Naive thymus-derived CD8-positive, alpha-beta T cell (primary cell): ENCODE results near the gene KRT10. TPM values are rescaled to one million over a fixed set of nuclear protein-coding genes. Genes with fewer than 3 reads are reported as not detected.

Source experiments
- ATAC-seq, 2 donors: fragments of 150-1000 bp; cut with Tn5 transposase in 1 of 2; sonication (Bioruptor Pico), chemical (Tn5 transposase) in 1 of 2; 1 replicate in 1 of 2; 2 replicates in 1 of 2; pipeline ENCODE4 v1.10.0; 2021; ENCODE audit warnings: mild to moderate bottlenecking in 2 of 2, moderate library complexity in 2 of 2
- POLR2A ChIA-PET: fragments of 350-600 bp; sonication (Branson Sonifier 250); formaldehyde crosslinking; loops from one replicate; lab custom pipeline; 2021; ENCODE audit warnings: antibody characterized with exemption; lab: Charles Lee
- DNase-seq, 10 donors: peaks; one replicate each; pipeline versions ENCODE4 v3.0.0 to v3.0.0-alpha.2; 2020 to 2022
- H3K27ac Mint-ChIP-seq, 10 donors: one replicate each; pipeline ENCODE4 v1.8.0; 2020 to 2022; ENCODE audit warnings: mild to moderate bottlenecking in 10 of 10, mixed read lengths in 10 of 10, moderate library complexity in 4 of 10, inconsistent platforms in 1 of 10
- H3K27me3 Mint-ChIP-seq, 5 donors: one replicate each; pipeline ENCODE4 v1.8.0; 2021 to 2022; ENCODE audit warnings: mixed read lengths in 5 of 5
- H3K36me3 Mint-ChIP-seq, 3 donors: one replicate each; pipeline ENCODE4 v1.8.0; 2020 to 2022; ENCODE audit warnings: mixed read lengths in 3 of 3, mild to moderate bottlenecking in 2 of 3, inconsistent platforms in 1 of 3
- H3K4me1 Mint-ChIP-seq, 4 donors: one replicate each; pipeline ENCODE4 v1.8.0; 2021 to 2022; ENCODE audit warnings: mixed read lengths in 4 of 4
- H3K4me3 Mint-ChIP-seq, 10 donors: one replicate each; pipeline ENCODE4 v1.8.0; 2020 to 2022; ENCODE audit warnings: mild to moderate bottlenecking in 10 of 10, mixed read lengths in 10 of 10, moderate library complexity in 6 of 10, inconsistent platforms in 1 of 10
- H3K9me3 Mint-ChIP-seq, 9 donors: one replicate each; pipeline ENCODE4 v1.8.0; 2020 to 2022; ENCODE audit warnings: mixed read lengths in 9 of 9, mild to moderate bottlenecking in 3 of 9, inconsistent platforms in 1 of 9, moderate library complexity in 1 of 9
- polyA plus RNA-seq, 3 donors: library from polyadenylated mRNA; unstranded; fragments of 300-500 nt; fragmentation: Illumina TruSeq; gene quantifications; one replicate each; pipeline ENCODE4 v1.2.3, GENCODE V29; 2021
- total RNA-seq, 8 experiments: library from RNA in 2 of 8; stranded (reverse) in 2 of 8; gene quantifications; one replicate each; pipeline ENCODE4 v1.2.3 and lab custom pipeline; 2021 to 2026

The KRT10 gene
- total and polyA plus RNA-seq, 5 experiments from 2014 or later: 47.8 to 239 (median 185) TPM

DNA sequence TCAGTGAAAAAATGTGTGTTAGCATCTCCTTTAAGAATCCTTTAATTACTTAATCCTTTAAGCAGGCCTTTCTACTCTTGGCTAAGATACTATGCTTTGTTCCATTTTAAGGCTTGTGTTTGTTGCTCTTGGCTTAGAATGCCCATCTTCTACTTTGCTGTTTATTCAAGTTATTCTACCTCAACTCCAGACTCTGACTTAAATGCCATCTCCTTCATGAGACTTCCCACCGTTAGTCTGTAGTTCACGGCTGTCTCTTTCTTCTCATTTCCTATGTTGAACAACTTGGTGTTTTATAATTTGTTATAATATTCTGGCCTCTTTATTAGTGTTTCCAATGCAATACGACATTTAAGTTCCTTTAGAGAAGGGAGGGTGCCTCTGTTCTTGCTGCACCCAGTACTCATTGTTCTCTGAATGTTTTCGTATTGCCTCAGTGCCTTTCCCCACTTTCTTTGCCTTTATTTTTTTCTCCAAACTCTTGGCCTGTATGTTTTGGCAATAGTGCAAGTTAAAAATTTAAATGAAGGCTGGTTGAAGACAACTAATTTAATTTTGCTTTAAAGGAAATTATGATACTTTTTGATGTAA is 6.1 kb upstream of the KRT10 start:
- DNase-seq (no peak), ATAC-seq (no peak)
- Mint-ChIP-seq H3K27ac (no peak overlapping the region), H3K4me1 (peaks cover 10 to 18% (median 11%) of the 10 kb centered on the region in 4 donors), H3K36me3 (peaks cover 0 to 28% (median 21%) of the 10 kb centered on the region in 3 donors), H3K27me3 (peaks cover 4 to 21% (median 9%) of the 10 kb centered on the region in 5 donors), H3K9me3 (peaks cover 0 to 4% (median 0%) of the 10 kb centered on the region in 9 donors), H3K4me3 (no peak overlapping the region)
- POLR2A ChIA-PET: no interaction called here

DNA sequence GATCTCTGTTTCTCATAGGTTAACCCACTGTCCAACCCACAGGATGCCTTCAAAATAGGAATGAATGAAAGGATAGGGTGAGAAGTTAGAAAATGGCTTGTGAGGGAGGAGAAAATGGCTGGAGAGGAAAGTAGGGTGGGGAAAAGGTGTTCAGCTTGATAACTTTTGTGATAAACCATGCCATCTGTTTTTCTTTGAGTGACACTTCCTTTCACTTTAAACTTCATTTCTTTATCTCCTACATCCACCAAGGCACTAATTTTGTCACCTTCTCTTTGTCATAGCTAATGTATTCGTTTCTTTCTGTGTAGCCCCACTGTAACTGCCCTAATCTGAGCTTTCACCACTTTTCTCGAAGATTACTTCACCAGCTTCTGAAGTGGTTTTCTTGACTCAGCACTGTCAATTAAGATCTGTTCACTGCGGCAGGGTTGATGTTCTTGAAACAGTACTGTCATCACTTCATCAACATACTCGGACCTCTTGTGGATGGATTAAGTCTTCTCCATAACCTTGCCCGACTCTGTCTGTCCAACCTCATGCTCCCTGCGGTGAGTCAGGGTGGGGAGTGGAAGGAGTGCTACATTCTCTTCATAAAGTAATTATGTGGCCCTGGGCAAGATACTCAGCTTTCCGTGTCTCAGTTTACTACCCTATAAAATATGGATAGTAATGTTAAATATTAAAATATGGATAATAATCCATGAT is 5.5 kb upstream of the KRT10 start:
- Mint-ChIP-seq H3K27ac (peak overlapping the region in 1 of 10 donors; percentile 46), H3K4me3 (peak overlapping the region in 1 of 10 donors; percentile 22), H3K4me1 (peaks cover 10 to 18% (median 11%) of the 10 kb centered on the region in 4 donors), H3K36me3 (peaks cover 0 to 28% (median 19%) of the 10 kb centered on the region in 3 donors), H3K9me3 (peaks cover 0 to 4% (median 0%) of the 10 kb centered on the region in 9 donors), H3K27me3 (peaks cover 4 to 22% (median 9%) of the 10 kb centered on the region in 5 donors)
- no peak for ATAC-seq
- DNase-seq: no peak
- POLR2A ChIA-PET: no interaction called here

DNA sequence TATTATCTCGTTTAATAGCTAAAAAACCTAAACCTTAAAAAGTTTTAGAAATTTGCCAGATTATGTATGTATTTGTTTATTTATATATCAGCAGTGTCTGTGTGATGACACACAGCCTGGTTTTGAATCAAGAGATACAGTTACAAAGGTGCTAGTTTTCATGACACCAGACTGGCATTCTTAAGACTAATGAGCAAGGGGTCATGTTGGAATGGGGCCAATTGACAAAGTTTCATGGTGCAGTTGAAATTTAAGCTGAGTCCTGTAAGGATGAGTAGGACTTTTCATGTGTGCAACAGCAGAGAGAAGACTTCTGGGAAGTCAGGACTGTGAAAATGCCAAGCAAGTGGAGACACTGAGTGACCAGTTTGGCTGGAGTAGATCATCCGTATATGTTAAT is 3.2 kb upstream of the KRT10 start:
- H3K27me3 Mint-ChIP-seq: peaks cover 4 to 22% (median 9%) of the 10 kb centered on the region in 5 donors
- POLR2A ChIA-PET: no interaction called here
- peaks cover 0 to 4% (median 0%) of the 10 kb centered on the region in 9 donors for H3K9me3 Mint-ChIP-seq
- H3K4me1 Mint-ChIP-seq: peaks cover 10 to 18% (median 12%) of the 10 kb centered on the region in 4 donors
- ATAC-seq (no peak), DNase-seq (no peak)
- H3K27ac Mint-ChIP-seq: no peak overlapping the region
- H3K4me3 Mint-ChIP-seq: no peak overlapping the region
- H3K36me3 Mint-ChIP-seq: peaks cover 0 to 43% (median 28%) of the 10 kb centered on the region in 3 donors

DNA sequence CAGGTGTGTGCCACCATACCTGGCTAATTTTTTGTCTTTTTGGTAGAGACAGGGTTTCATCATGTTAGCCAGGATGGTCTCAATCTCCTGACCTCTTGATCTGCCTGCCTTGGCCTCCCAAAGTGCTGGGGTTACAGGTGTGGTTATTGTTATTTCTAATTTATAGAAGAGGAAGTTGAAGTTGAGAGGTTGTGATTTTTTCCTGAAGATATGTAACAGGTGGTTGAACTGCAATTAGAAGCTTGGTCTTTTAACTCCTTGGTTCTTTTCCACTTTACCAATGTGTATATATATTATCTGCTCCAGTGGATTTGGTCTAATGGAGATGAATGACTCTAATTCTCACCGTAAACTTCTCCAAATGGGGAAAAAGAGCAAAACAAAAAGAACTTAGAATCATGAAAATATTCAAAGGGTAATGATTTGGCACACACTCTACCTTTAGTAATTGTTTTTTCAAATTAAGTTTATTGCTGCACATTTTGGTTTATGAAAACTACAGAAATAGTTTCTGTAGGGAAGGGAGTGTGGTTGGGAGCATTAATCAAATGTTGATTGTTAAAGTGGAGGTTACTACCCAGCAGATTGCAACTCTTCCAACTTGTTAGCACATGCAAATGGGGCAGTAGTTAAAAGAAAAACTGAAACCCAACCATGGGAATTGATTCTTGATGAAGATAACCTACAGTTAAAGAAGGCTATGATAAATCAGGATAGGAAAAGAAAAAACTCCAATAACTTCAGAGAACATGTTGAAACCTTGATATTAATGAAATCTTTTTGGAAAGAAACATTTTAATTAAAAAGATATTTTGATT is 1.8 kb upstream of the KRT10 start:
- no peak overlapping the region for H3K4me3 Mint-ChIP-seq
- DNase-seq: no peak
- POLR2A ChIA-PET: interaction anchor here (0.5 kb wide), 1 partner anchor 547 kb away, joined by 3 read pairs; no protein-coding TSS in a partner anchor
- H3K36me3 Mint-ChIP-seq: peaks cover 0 to 38% (median 27%) of the 10 kb centered on the region in 3 donors
- H3K9me3 Mint-ChIP-seq: peaks cover 0 to 7% (median 0%) of the 10 kb centered on the region in 9 donors
- no peak overlapping the region for H3K27ac Mint-ChIP-seq
- no peak for ATAC-seq
- H3K4me1 Mint-ChIP-seq: peaks cover 16 to 22% (median 19%) of the 10 kb centered on the region in 4 donors
- H3K27me3 Mint-ChIP-seq: peaks cover 4 to 22% (median 9%) of the 10 kb centered on the region in 5 donors

DNA sequence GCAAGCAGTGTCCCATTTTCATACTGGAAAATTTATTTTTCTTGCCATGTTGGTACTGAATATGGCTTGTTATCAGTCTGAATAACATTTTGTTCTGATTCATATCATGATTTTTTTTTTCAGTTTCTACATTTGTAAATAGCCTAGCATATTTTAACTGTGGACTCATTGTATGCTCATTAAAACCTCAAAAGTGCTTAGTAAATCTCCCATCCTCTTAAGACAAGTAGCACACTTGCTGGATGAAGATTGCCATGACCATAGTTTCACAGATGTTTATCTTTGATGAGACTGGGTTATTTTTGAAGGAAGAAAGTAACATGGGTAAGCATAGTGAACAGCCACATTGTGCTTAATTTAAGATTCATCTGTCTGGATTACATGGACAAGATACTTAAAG is 878 bp downstream of the KRT10 start:
- peaks cover 4 to 15% (median 7%) of the 10 kb centered on the region in 5 donors for H3K27me3 Mint-ChIP-seq
- no peak for ATAC-seq
- H3K27ac Mint-ChIP-seq: no peak overlapping the region
- POLR2A ChIA-PET: no interaction called here
- no peak overlapping the region for H3K4me3 Mint-ChIP-seq
- no peak for DNase-seq
- peaks cover 11 to 28% (median 22%) of the 10 kb centered on the region in 4 donors for H3K4me1 Mint-ChIP-seq
- H3K36me3 Mint-ChIP-seq: peaks cover 18 to 45% (median 38%) of the 10 kb centered on the region in 3 donors
- H3K9me3 Mint-ChIP-seq: peaks cover 0 to 20% (median 0%) of the 10 kb centered on the region in 9 donors

DNA sequence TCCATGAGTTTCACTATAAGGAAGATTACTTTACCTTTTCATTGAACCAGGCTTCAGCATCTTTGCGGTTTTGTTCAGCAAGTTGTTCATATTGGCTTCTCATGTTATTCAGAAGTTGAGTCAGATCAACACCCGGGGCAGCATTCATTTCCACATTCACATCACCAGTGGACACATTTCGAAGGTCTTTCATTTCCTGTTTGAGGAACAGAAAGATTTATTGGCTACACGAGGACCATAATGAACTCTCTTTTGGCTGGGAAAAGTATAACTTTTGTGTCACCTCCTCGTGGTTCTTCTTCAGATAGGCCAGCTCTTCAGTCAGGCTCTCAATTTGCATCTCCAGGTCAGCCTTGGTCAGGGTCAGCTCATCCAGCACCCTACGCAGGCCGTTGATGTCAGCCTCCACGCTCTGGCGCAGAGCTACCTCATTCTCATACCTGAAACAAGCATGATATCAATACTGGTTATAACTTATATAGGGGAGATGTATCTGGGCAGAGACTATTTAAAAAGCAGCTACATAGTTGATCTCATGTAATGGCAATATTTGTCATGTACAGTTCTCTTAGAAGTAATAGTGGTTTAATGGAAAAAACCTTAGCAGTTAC is 2.1 kb downstream of the KRT10 start:
- Mint-ChIP-seq H3K27ac (peak overlapping the region in 7 of 10 donors; percentile 15 to 95 (median 54)), H3K27me3 (peaks cover 0 to 10% (median 0%) of the 10 kb centered on the region in 5 donors), H3K9me3 (peaks cover 0 to 20% (median 0%) of the 10 kb centered on the region in 9 donors), H3K36me3 (peaks cover 18 to 37% (median 35%) of the 10 kb centered on the region in 3 donors), H3K4me1 (peaks cover 5 to 27% (median 18%) of the 10 kb centered on the region in 4 donors), H3K4me3 (peak overlapping the region in 9 of 10 donors; percentile 27 to 92 (median 80))
- DNase-seq: no peak
- POLR2A ChIA-PET: interaction anchor here (0.7 to 0.9 kb wide), 2 partner anchors 93 to 869 kb away, joined by 3 read pairs; no protein-coding TSS in a partner anchor
- no peak for ATAC-seq

DNA sequence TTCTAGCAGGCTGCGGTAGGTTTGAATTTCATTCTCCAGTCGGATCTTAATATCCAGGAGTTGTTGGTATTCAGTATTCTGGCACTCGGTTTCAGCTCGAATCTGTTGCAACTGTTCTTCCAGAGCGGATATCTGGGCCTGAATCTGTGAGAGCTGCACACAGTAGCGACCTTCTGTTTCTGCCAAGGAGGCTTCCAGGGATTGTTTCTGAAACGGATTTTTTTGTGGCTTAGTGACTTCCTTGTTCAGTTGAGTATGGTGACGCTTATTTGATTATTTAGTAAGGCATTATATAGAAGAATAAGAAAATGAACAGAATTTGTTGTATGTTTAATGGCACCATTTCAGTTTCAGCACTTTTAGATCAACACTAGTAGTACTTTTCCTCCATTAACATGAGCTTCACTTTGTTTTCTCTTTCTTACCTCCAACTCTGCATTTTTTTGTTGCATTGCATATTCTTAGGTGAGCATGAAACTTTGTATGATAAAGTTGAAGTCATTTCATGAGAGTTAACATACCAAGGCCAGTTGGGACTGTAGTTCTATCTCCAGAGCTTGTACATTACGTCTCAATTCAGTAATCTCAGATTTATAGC is 2.8 kb downstream of the KRT10 start:
- Mint-ChIP-seq H3K4me3 (peak overlapping the region; percentile 71 to 92 (median 82)), H3K27me3 (peaks cover 1 to 12% (median 3%) of the 10 kb centered on the region in 5 donors), H3K4me1 (peaks cover 5 to 27% (median 18%) of the 10 kb centered on the region in 4 donors), H3K36me3 (peaks cover 18 to 36% (median 34%) of the 10 kb centered on the region in 3 donors), H3K27ac (peak overlapping the region in 9 of 10 donors; percentile 61 to 95 (median 87)), H3K9me3 (peaks cover 0 to 20% (median 1%) of the 10 kb centered on the region in 9 donors)
- no peak for ATAC-seq
- POLR2A ChIA-PET: interaction anchor here (0.9 to 1.5 kb wide), 7 partner anchors 36 to 870 kb away, joined by 3 to 36 read pairs (median 6); partner anchors contain the start of genes CCR7, EIF1 and KRTAP16-1
- DNase-seq: no peak

DNA sequence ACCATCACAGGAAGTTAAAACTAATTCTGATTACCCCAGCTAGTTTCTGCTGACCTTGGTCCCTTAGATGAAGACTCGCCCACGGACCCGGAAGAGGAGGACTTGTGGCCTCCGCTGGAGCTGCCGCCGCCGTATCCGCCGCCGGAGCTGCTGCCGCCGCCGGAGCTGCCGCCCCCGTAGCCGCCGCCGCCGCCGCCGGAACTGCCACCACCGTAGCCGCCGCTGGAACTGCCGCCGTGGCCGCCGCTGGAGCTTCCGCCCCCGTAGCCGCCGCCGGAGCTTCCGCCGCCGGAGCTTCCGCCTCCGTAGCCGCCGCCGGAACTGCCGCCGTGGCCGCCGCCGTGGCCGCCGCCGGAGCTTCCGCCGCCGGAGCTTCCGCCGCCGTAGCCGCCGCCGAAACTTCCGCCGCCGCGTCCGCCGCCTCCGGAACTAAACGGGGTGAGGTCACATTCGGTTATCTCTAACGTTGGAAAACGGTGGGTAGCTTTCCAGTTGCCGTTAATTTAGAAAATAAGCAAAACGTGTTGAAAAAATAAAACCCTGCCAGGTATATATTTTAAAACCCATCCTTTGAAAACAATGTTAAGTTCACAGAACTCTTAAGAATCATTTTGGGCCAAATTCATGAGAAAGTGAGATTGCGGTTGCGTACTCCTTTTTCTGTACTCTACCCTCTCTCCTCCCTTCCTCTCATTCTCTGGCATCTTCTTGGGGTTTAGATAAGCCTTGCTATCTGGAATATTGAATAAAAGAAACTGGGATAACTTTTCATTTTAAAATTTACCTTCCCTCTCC is 3.5 kb downstream of the KRT10 start:
- H3K4me1 Mint-ChIP-seq: peaks cover 5 to 24% (median 17%) of the 10 kb centered on the region in 4 donors
- peaks cover 8 to 15% (median 10%) of the 10 kb centered on the region in 5 donors for H3K27me3 Mint-ChIP-seq
- DNase-seq (peak; percentile 74 to 88 (median 81)), ATAC-seq (peak; percentile 88)
- H3K27ac Mint-ChIP-seq: peak overlapping the region; percentile 87 to 98 (median 96)
- POLR2A ChIA-PET: interaction anchor here (0.6 to 1.5 kb wide), 13 partner anchors 24 to 870 kb away, joined by 3 to 36 read pairs (median 4); partner anchors contain the start of genes CCR7, EIF1 and KRTAP16-1
- peak overlapping the region; percentile 88 to 99 (median 92) for H3K4me3 Mint-ChIP-seq
- H3K9me3 Mint-ChIP-seq: peaks cover 0 to 20% (median 2%) of the 10 kb centered on the region in 9 donors
- peaks cover 18 to 32% (median 30%) of the 10 kb centered on the region in 3 donors for H3K36me3 Mint-ChIP-seq

DNA sequence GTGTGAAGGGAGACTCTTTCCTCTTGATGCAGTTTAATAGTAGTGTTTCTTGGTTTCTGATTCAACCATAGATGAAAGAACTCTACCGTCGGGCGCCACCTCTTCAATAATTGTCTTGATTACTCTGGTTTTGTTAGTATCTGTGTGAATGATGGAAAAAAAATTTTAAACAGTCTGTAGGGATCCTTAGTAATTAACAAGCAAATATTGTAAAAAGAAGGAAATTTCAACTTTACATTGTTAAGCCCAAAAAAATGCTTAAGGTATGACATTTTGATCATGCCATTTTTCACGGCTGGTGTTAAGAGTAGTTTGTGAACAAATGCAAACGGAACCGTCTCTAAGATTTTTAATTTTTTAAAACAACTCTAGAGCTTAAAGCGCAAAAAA is 4.1 kb downstream of the KRT10 start:
- peak in 1 of 2 donors; percentile 13 for ATAC-seq
- H3K9me3 Mint-ChIP-seq: peaks cover 0 to 20% (median 2%) of the 10 kb centered on the region in 9 donors
- peak overlapping the region; percentile 87 to 98 (median 96) for H3K27ac Mint-ChIP-seq
- H3K4me1 Mint-ChIP-seq: peaks cover 5 to 24% (median 17%) of the 10 kb centered on the region in 4 donors
- H3K27me3 Mint-ChIP-seq: peaks cover 12 to 19% (median 13%) of the 10 kb centered on the region in 5 donors
- POLR2A ChIA-PET: interaction anchor here (0.6 to 1.5 kb wide), 12 partner anchors 25 to 871 kb away, joined by 3 to 36 read pairs (median 4); partner anchors contain the start of genes CCR7, EIF1 and KRTAP16-1
- peaks cover 18 to 32% (median 30%) of the 10 kb centered on the region in 3 donors for H3K36me3 Mint-ChIP-seq
- H3K4me3 Mint-ChIP-seq: peak overlapping the region; percentile 88 to 99 (median 92)
- peak in 2 of 10 donors; percentile 12 to 33 for DNase-seq

DNA sequence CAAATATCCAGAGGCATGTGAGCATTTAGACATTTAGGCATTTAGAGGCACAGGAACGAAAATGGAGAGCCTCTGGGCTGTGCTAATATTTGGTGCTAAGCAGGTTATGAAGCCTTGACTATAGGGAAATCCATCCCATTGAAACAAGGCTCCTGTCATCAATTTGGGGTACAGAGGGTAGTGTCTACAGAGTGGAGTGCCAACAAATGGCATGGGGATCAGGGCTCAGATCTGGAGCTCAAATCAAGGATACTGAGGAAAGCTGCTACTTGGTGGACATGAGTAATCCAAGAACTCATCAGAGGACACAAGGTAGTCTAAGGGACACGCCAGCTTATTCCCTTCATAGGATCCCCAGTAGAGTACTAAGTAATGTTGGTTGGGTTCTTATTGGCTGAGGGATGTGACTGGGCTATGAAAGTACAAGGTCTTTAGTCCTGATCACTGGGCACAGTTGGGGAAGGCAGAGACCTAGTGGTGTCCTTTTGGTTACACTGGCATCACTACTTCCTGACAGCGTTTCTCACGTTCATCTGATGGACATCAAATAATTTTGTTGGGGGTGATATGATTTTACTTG is 5.2 kb downstream of the KRT10 start:
- H3K9me3 Mint-ChIP-seq: peaks cover 0 to 20% (median 4%) of the 10 kb centered on the region in 9 donors
- peaks cover 18 to 26% (median 22%) of the 10 kb centered on the region in 3 donors for H3K36me3 Mint-ChIP-seq
- H3K4me3 Mint-ChIP-seq: peak overlapping the region; percentile 40 to 99 (median 71)
- peaks cover 5 to 24% (median 17%) of the 10 kb centered on the region in 4 donors for H3K4me1 Mint-ChIP-seq
- H3K27ac Mint-ChIP-seq: peak overlapping the region in 8 of 10 donors; percentile 18 to 95 (median 48)
- DNase-seq (no peak), ATAC-seq (no peak)
- POLR2A ChIA-PET: interaction anchor here (1.6 kb wide), 1 partner anchor 871 kb away, joined by 8 read pairs; the partner anchor contains the start of gene EIF1
- peaks cover 18 to 30% (median 20%) of the 10 kb centered on the region in 5 donors for H3K27me3 Mint-ChIP-seq
